ENCODE measurements around the gene RNF144A. TPM values are rescaled to one million over a fixed set of nuclear protein-coding genes. Genes with fewer than 3 reads are reported as not detected.

RNF144A gene
- total and polyA plus RNA-seq, 9 donors: 10.4 to 47.7 (median 23.9) TPM

DNA sequence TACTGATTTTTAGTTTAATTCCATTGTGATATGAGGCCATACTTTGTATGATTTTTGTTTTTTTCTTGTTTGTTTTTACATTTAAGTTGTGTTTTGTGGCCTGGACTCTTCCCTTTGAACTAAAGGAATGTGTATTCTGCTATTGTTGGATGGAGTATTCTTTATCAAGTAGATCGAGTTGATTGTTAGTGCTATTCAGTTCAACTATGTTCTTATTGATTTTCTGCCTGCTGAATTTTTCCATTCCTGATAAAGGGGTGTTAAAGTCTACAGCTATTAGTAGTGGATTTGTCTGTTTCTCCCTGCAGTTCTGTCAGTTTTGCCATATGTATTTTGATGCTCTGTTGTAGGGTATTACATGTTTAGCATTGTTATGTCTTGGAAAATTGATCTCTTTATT is 14.5 kb downstream of the RNF144A start:
- WGBS, 3 donors: 81 to 89% (median 83%) methylated on average over 1 of the region's 1 CpG

DNA sequence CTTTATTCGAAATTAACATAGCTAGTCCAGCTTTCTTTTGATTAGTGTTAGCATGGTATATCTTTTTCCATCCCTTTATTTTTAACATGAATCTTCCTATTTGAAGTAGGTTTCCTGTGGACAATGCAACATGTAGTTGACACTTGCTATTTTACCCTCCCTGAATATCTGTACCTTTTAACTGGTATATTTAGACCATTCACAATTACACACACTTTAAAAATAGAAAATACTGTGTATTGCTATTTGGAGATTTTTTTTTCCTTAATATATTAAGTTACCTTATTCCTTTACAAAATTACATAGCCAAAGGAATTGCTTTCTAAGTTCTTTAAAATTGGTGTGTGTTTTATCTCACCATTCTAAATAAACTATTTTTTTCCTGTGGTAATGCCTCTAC is 15.0 kb downstream of the RNF144A start:
- Histone ChIP-seq H3K4me3 (no peak overlapping the region), H3K4me1 (ENCODE audit: insufficient read depth) (peaks cover 4% of the 10 kb centered on the region), H3K9me3 (no peaks in the 10 kb centered on the region), H3K36me3 (no peaks in the 10 kb centered on the region), H3K27ac (no peak overlapping the region), H3K27me3 (no peaks in the 10 kb centered on the region)
- 91 to 95% (median 95%) methylated on average over 1 of the region's 1 CpG for WGBS, 3 donors
- TF ChIP-seq, protein P1, sequence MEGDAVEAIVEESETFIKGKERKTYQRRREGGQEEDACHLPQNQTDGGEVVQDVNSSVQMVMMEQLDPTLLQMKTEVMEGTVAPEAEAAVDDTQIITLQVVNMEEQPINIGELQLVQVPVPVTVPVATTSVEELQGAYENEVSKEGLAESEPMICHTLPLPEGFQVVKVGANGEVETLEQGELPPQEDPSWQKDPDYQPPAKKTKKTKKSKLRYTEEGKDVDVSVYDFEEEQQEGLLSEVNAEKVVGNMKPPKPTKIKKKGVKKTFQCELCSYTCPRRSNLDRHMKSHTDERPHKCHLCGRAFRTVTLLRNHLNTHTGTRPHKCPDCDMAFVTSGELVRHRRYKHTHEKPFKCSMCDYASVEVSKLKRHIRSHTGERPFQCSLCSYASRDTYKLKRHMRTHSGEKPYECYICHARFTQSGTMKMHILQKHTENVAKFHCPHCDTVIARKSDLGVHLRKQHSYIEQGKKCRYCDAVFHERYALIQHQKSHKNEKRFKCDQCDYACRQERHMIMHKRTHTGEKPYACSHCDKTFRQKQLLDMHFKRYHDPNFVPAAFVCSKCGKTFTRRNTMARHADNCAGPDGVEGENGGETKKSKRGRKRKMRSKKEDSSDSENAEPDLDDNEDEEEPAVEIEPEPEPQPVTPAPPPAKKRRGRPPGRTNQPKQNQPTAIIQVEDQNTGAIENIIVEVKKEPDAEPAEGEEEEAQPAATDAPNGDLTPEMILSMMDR (IDR thresholded peaks at IDR 0.05): no peak
- TF ChIP-seq POLR2A (IDR thresholded peaks at IDR 0.05) (no peak), EP300 (IDR thresholded peaks at IDR 0.05) (no peak)
- no peak for DNase-seq
- intact Hi-C loops (cut with DNase I): no loop called here

More for the DNA sequence above, 14.5 kb downstream of the RNF144A start:
- H3K4me3 ChIP-seq: no peak overlapping the region
- H3K27me3 ChIP-seq: no peaks in the 10 kb centered on the region
- no peak overlapping the region for H3K27ac ChIP-seq
- H3K9me3 ChIP-seq: no peaks in the 10 kb centered on the region
- peaks cover 9% of the 10 kb centered on the region for H3K4me1 ChIP-seq (ENCODE audit: insufficient read depth)
- H3K36me3 ChIP-seq: no peaks in the 10 kb centered on the region
- intact Hi-C loops (cut with DNase I): no loop called here
- DNase-seq: no peak
- TF ChIP-seq EP300 (IDR thresholded peaks at IDR 0.05) (no peak), POLR2A (IDR thresholded peaks at IDR 0.05) (no peak)
- TF ChIP-seq, protein P1 (IDR thresholded peaks at IDR 0.05): no peak

DNA sequence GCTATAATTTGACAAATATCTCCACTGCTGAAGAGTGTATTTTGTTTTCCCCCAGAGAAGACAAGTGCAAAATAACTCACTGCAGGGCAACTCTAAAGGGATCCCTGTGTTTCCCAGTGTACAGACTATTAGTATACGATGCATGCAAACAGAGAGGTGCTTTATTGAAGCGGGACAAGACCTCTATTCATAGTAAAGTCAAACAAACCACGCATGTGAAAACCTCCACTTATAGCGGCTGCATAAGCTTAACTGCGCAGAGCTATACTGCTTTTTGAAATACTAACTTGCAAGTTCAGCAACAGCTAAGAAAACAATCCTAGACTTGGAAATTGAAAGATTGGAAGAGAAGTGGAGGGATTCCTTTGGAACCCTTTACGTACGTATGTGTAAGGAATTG is 15.6 kb downstream of the RNF144A start:
- no peak for DNase-seq
- no peak overlapping the region for H3K27ac ChIP-seq

DNA sequence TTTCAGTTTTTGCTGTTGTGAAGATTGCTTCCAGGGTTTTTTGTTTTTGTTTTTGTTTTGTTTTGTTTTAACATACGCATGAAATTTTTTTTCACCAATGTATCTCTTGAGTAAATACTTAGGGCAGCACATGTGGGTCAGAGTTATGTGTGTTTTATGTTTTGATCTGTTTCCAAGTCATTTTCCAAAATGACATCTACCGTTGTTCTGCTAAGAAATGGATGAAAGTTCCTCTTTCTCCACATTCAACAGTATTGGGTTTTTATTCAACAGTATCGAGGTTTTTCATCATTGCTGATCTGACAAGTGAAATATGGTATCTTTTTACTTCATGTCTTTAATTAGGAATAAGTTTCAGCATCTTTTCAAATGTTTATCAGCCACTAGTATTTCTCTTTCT is 16.7 kb downstream of the RNF144A start:
- TF ChIP-seq POLR2A (IDR thresholded peaks at IDR 0.05) (no peak), EP300 (IDR thresholded peaks at IDR 0.05) (no peak)
- TF ChIP-seq, protein P1 (IDR thresholded peaks at IDR 0.05): no peak
- H3K4me1 ChIP-seq (ENCODE audit: insufficient read depth): no peaks in the 10 kb centered on the region
- H3K36me3 ChIP-seq: no peaks in the 10 kb centered on the region
- DNase-seq: no peak
- 86 to 92% (median 90%) methylated on average over 3 of the region's 3 CpGs for WGBS, 3 donors
- intact Hi-C loops (cut with DNase I): no loop called here
- H3K27ac ChIP-seq: no peak overlapping the region
- no peak overlapping the region for H3K4me3 ChIP-seq
- no peaks in the 10 kb centered on the region for H3K9me3 ChIP-seq
- H3K27me3 ChIP-seq: no peaks in the 10 kb centered on the region

More for the DNA sequence above, 15.6 kb downstream of the RNF144A start:
- TF ChIP-seq, protein P1 (IDR thresholded peaks at IDR 0.05): no peak
- TF ChIP-seq POLR2A (IDR thresholded peaks at IDR 0.05) (no peak), EP300 (IDR thresholded peaks at IDR 0.05) (no peak)
- Histone ChIP-seq H3K9me3 (no peaks in the 10 kb centered on the region), H3K27me3 (no peaks in the 10 kb centered on the region), H3K4me1 (ENCODE audit: insufficient read depth) (peaks cover 1% of the 10 kb centered on the region), H3K4me3 (no peak overlapping the region), H3K36me3 (no peaks in the 10 kb centered on the region)
- 95 to 99% (median 97%) methylated on average over 7 of the region's 7 CpGs for WGBS, 3 donors
- intact Hi-C loops (cut with DNase I): no loop called here

All from ovary (tissue), 9 donors.